HG03095 (cell line): ENCODE measurements around the gene ECHDC3.

ENCODE experiments used
- ATAC-seq: cut with Tn5 transposase; IDR thresholded peaks from one replicate; pipeline ENCODE4 v1.9.1; 2021; ENCODE audit warnings: moderate library complexity; ENCODE audit not compliant: unreplicated experiment

The ECHDC3 gene

GRCh38 chr10:11775412-11775811 lies 33.2 kb downstream of the ECHDC3 start:
- no peak for ATAC-seq

GRCh38 chr10:11776080-11776479 lies 33.9 kb downstream of the ECHDC3 start:
- ATAC-seq, result no peak

- ATAC-seq, result no peak
Measured at GRCh38 chr10:11781114-11781513, 38.9 kb downstream of the ECHDC3 start.

- no peak for ATAC-seq
Measured at GRCh38 chr10:11782793-11783557, 40.8 kb downstream of the ECHDC3 start.

- no peak for ATAC-seq
Measured at GRCh38 chr10:11783558-11783865, 41.3 kb downstream of the ECHDC3 start.

GRCh38 chr10:11787374-11787773 lies 45.2 kb downstream of the ECHDC3 start:
- ATAC-seq, result no peak

GRCh38 chr10:11787846-11788245 lies 45.7 kb downstream of the ECHDC3 start:
- no peak for ATAC-seq

- ATAC-seq, result no peak
Measured at GRCh38 chr10:11789306-11789705, 47.1 kb downstream of the ECHDC3 start.

GRCh38 chr10:11789956-11790355 lies 47.8 kb downstream of the ECHDC3 start:
- no peak for ATAC-seq

- no peak for ATAC-seq
Measured at GRCh38 chr10:11793762-11794479, 51.7 kb downstream of the ECHDC3 start.

- no peak for ATAC-seq
Measured at GRCh38 chr10:11794566-11794965, 52.4 kb downstream of the ECHDC3 start.

GRCh38 chr10:11795101-11795920 lies 53.1 kb downstream of the ECHDC3 start:
- no peak for ATAC-seq

- ATAC-seq, result no peak
Measured at GRCh38 chr10:11796474-11796873, 54.3 kb downstream of the ECHDC3 start.

GRCh38 chr10:11797281-11797680 lies 55.1 kb downstream of the ECHDC3 start:
- ATAC-seq, result no peak

GRCh38 chr10:11797847-11798633 lies 55.9 kb downstream of the ECHDC3 start:
- ATAC-seq, result no peak

- no peak for ATAC-seq
Measured at GRCh38 chr10:11798845-11799735, 56.9 kb downstream of the ECHDC3 start.

GRCh38 chr10:11799736-11800080 lies 57.5 kb downstream of the ECHDC3 start:
- ATAC-seq, result no peak

- no peak for ATAC-seq
Measured at GRCh38 chr10:11804336-11804735, 62.2 kb downstream of the ECHDC3 start.

- ATAC-seq, result no peak
Measured at GRCh38 chr10:11805792-11806191, 63.6 kb downstream of the ECHDC3 start.

- ATAC-seq, result no peak
Measured at GRCh38 chr10:11806706-11807105, 64.5 kb downstream of the ECHDC3 start.
